ENCODE results near the gene ULK4.
"Not testable (repeated sequence)": the region's sequence is repeated elsewhere in the genome, so short reads cannot be mapped to it uniquely, and the experiment has no call there.

The ULK4 gene

DNA sequence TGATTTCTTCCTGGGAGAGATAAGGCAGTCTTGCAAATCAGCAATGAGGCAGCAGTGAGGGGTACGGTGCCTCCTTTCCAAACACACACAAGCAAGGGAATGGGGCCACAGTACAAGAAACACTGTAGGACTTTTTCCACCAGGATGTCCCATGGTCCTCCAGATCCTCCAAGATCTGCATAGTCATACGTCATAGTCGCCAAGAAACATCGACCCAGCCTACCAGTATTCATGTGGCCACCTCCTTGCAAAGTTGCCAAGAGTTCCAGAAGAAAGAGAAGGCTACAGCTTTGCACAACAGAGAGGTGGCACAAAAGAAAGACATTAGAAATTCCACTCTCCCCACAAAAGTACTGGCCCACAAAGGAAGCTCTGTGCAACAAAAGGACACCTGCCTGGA, 504.7 kb downstream of the ULK4 start:
- no peaks in the 10 kb centered on the region for H3K79me2 ChIP-seq (ENCODE audit: insufficient read depth, low read length)
- H3K4me2 ChIP-seq (ENCODE audit: low read depth, low read length, poor library complexity, severe bottlenecking), result no peak overlapping the region
- no peaks in the 10 kb centered on the region for H3F3A ChIP-seq (ENCODE audit: insufficient read depth)
- H3K4me3 ChIP-seq (ENCODE audit: insufficient read depth, low read length, poor library complexity, severe bottlenecking), result no peak overlapping the region
- H3K9me2 ChIP-seq (replicated peaks; ENCODE audit: insufficient read depth, low read length), result no peaks in the 10 kb centered on the region
- TF ChIP-seq, protein P1, sequence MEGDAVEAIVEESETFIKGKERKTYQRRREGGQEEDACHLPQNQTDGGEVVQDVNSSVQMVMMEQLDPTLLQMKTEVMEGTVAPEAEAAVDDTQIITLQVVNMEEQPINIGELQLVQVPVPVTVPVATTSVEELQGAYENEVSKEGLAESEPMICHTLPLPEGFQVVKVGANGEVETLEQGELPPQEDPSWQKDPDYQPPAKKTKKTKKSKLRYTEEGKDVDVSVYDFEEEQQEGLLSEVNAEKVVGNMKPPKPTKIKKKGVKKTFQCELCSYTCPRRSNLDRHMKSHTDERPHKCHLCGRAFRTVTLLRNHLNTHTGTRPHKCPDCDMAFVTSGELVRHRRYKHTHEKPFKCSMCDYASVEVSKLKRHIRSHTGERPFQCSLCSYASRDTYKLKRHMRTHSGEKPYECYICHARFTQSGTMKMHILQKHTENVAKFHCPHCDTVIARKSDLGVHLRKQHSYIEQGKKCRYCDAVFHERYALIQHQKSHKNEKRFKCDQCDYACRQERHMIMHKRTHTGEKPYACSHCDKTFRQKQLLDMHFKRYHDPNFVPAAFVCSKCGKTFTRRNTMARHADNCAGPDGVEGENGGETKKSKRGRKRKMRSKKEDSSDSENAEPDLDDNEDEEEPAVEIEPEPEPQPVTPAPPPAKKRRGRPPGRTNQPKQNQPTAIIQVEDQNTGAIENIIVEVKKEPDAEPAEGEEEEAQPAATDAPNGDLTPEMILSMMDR (IDR thresholded peaks at IDR 0.05; ENCODE audit: insufficient read depth, low read length, poor library complexity, severe bottlenecking), result no peak
- no peak for TF ChIP-seq EZH2phosphoT487 (conservative IDR thresholded peaks at IDR 0.05; ENCODE audit: low read length)
- H3K27me3 ChIP-seq (ENCODE audit: low read length), result no peaks in the 10 kb centered on the region
- H3K27ac ChIP-seq (ENCODE audit: low read depth, low read length), result no peak overlapping the region
- H3K9ac ChIP-seq (ENCODE audit: low read length), result no peak overlapping the region
- no peaks in the 10 kb centered on the region for H4K20me1 ChIP-seq (ENCODE audit: low read depth, low read length)
- H3K9me3 ChIP-seq (ENCODE audit: insufficient read depth, low read length), result no peaks in the 10 kb centered on the region
- H2AFZ ChIP-seq (ENCODE audit: low read depth, low read length, severe bottlenecking), result no peak overlapping the region
- H3K36me3 ChIP-seq (ENCODE audit: low read length), result no peaks in the 10 kb centered on the region

DNA sequence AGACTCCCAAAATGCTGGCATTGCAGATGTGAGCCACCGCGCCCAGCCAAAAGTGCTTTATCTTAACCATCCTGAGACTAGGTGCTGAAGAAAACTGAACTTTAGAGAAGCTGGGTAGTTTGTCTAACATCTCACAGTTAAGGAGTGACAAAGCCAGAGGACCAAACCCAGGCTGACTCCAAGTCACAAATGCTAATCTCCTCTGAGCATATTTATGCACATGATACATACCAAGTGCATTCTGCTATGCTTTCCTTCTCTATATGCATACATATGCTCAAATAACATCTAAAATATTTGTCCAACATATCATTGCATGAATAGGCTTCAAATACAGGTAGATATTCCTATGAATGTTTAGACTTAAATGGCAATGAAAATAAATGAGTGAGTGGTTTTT, 505.7 kb downstream of the ULK4 start:
- H2AFZ ChIP-seq (ENCODE audit: low read depth, low read length, severe bottlenecking), result no peak overlapping the region

DNA sequence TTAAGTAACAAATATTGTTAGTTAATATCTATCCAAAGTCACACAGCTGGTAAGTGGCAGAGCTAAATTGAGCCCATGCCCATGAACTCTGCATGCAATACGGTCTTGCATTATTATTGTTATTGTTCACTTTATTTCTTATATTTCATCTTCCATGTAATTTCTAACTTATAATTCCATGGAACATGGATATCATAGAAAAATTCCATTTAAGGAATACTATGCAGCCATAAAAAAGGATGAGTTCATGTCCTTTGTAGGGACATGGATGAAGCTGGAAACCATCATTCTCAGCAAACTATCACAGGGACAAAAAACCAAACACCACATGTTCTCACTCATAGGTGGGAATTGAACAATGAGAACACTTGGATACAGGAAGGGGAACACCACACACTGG, 508.3 kb downstream of the ULK4 start:
- H3K9ac ChIP-seq (ENCODE audit: low read length); H3K27ac ChIP-seq (ENCODE audit: low read depth, low read length); H3K79me2 ChIP-seq (ENCODE audit: insufficient read depth, low read length); H3K4me2 ChIP-seq (ENCODE audit: low read depth, low read length, poor library complexity, severe bottlenecking); H4K20me1 ChIP-seq (ENCODE audit: low read depth, low read length); H3K27me3 ChIP-seq (ENCODE audit: low read length); H3K36me3 ChIP-seq (ENCODE audit: low read length); H3K9me3 ChIP-seq (ENCODE audit: insufficient read depth, low read length); H3K4me3 ChIP-seq (ENCODE audit: insufficient read depth, low read length, poor library complexity, severe bottlenecking); H3K9me2 ChIP-seq (replicated peaks; ENCODE audit: insufficient read depth, low read length); H3F3A ChIP-seq (ENCODE audit: insufficient read depth); H2AFZ ChIP-seq (ENCODE audit: low read depth, low read length, severe bottlenecking): not testable (repeated sequence)

More for the DNA sequence above, 505.7 kb downstream of the ULK4 start:
- H3F3A ChIP-seq (ENCODE audit: insufficient read depth), result no peaks in the 10 kb centered on the region
- H4K20me1 ChIP-seq (ENCODE audit: low read depth, low read length), result no peaks in the 10 kb centered on the region
- no peak overlapping the region for H3K4me2 ChIP-seq (ENCODE audit: low read depth, low read length, poor library complexity, severe bottlenecking)
- TF ChIP-seq, protein P1 (IDR thresholded peaks at IDR 0.05; ENCODE audit: insufficient read depth, low read length, poor library complexity, severe bottlenecking), result no peak
- TF ChIP-seq EZH2phosphoT487 (conservative IDR thresholded peaks at IDR 0.05; ENCODE audit: low read length), result no peak
- no peak overlapping the region for H3K9ac ChIP-seq (ENCODE audit: low read length)
- H3K27me3 ChIP-seq (ENCODE audit: low read length), result no peaks in the 10 kb centered on the region
- H3K79me2 ChIP-seq (ENCODE audit: insufficient read depth, low read length), result no peaks in the 10 kb centered on the region
- no peaks in the 10 kb centered on the region for H3K9me3 ChIP-seq (ENCODE audit: insufficient read depth, low read length)
- H3K4me3 ChIP-seq (ENCODE audit: insufficient read depth, low read length, poor library complexity, severe bottlenecking), result no peak overlapping the region
- no peak overlapping the region for H3K27ac ChIP-seq (ENCODE audit: low read depth, low read length)
- H3K9me2 ChIP-seq (replicated peaks; ENCODE audit: insufficient read depth, low read length), result no peaks in the 10 kb centered on the region
- no peaks in the 10 kb centered on the region for H3K36me3 ChIP-seq (ENCODE audit: low read length)

DNA sequence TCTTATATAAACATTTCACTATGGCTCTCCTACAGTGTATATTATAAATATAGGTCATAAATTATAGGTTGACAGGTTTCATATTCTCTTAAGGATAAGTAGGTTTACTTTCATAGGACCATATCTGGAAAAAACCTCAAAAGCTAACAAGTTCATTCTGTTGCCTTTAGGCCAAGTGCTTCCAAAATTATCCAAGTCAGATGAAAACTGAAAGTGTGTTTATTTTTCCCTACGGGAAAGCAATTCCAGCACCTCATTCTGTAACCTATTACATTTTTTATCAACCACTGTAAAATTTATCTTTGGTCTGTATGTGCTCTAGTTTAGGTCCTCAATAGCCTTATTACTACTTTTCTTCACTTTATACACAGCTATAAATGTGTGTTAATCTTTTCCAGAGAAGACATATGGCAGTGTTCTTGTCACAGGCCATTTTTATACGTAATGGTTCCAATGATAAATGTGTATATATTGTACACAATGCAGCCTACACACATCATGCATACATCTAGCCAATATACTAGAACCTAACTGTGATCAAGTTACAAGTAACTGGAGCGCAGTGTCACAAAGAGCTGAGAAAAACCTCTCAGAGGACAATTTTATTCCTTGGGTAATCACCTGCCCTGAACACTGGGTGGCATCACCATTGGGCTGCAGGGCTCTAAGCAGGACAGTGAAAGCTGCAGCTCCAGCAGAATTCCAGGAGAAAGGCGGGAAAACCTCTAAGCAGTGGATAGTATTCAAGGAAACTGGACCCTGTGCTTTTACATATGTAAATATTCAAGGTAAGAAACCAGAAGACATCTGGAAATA, 511.3 kb downstream of the ULK4 start:
- Histone ChIP-seq H3K9ac (ENCODE audit: low read length) (no peak overlapping the region), H3K27me3 (ENCODE audit: low read length) (no peaks in the 10 kb centered on the region), H3K4me2 (ENCODE audit: low read depth, low read length, poor library complexity, severe bottlenecking) (no peak overlapping the region), H3K9me2 (replicated peaks; ENCODE audit: insufficient read depth, low read length) (no peaks in the 10 kb centered on the region), H3K79me2 (ENCODE audit: insufficient read depth, low read length) (no peaks in the 10 kb centered on the region), H4K20me1 (ENCODE audit: low read depth, low read length) (no peaks in the 10 kb centered on the region), H3F3A (ENCODE audit: insufficient read depth) (no peaks in the 10 kb centered on the region), H3K9me3 (ENCODE audit: insufficient read depth, low read length) (no peaks in the 10 kb centered on the region), H3K36me3 (ENCODE audit: low read length) (no peaks in the 10 kb centered on the region), H3K4me3 (ENCODE audit: insufficient read depth, low read length, poor library complexity, severe bottlenecking) (no peak overlapping the region), H2AFZ (ENCODE audit: low read depth, low read length, severe bottlenecking) (no peak overlapping the region), H3K27ac (ENCODE audit: low read depth, low read length) (no peak overlapping the region)
- TF ChIP-seq, protein P1 (IDR thresholded peaks at IDR 0.05; ENCODE audit: insufficient read depth, low read length, poor library complexity, severe bottlenecking), result no peak
- TF ChIP-seq EZH2phosphoT487 (conservative IDR thresholded peaks at IDR 0.05; ENCODE audit: low read length), result no peak

Data from SU-DHL-6 (cell line).